SK-N-SH (cell line): Measurements from ENCODE around the gene DLG2. TPM values are rescaled to one million over a fixed set of nuclear protein-coding genes. Genes with fewer than 3 reads are reported as not detected.

Experiments
- CTCF ChIA-PET: fragments of 300-600, 350-600 bp; formaldehyde crosslinking; extraction: SDS; loops from one replicate; lab custom pipeline; 2021; lab: Yijun Ruan, JAX
- POLR2A ChIA-PET: fragments of 350-600 bp; sonication (Branson Sonifier 250); formaldehyde crosslinking; extraction: SDS; loops from one replicate; lab custom pipeline; 2020; ENCODE audit warnings: antibody characterized with exemption, inconsistent platforms; lab: Yijun Ruan, JAX
- DNase-seq: peaks from one replicate; pipeline ENCODE4 v3.0.0; 2012
- H2AFZ ChIP-seq: fragments of 200-600 bp; sonication (generic); 2 replicates; pipeline ENCODE4 v1.8.1; 2016; ENCODE audit warnings: antibody characterized with exemption, mild to moderate bottlenecking, low read depth
- H3F3A ChIP-seq: fragments of 200-600 bp; sonication (generic); replicated peaks from 2 replicates; pipeline ENCODE3; 2016; ENCODE audit warnings: antibody characterized with exemption, mild to moderate bottlenecking; ENCODE audit not compliant: insufficient read depth
- H3K27ac ChIP-seq, 2 experiments: fragments of 200-500 bp in 1 of 2; fragments of 200-600 bp in 1 of 2; sonication (Bioruptor generic) in 1 of 2; sonication (generic), shearing (Covaris generic) in 1 of 2; 2 replicates each; pipeline versions ENCODE4 v1.5.1 to v1.6.1; 2014 to 2016; ENCODE audit warnings: low read depth in 2 of 2, inconsistent platforms in 1 of 2, low read length in 1 of 2, mild to moderate bottlenecking in 1 of 2, mixed read lengths in 1 of 2
- H3K27me3 ChIP-seq: fragments of 200-600 bp; sonication (generic), shearing (Covaris generic); 2 replicates; pipeline ENCODE4 v1.6.1; 2016; ENCODE audit warnings: mixed run types; ENCODE audit not compliant: insufficient read depth
- H3K36me3 ChIP-seq, 2 experiments: fragments of 200-500 bp in 1 of 2; fragments of 200-600 bp in 1 of 2; sonication (Bioruptor generic) in 1 of 2; sonication (generic) in 1 of 2; replicated peaks in 1 of 2; 2 replicates each; pipeline versions ENCODE3 to v1.5.1; 2014 to 2016; ENCODE audit warnings: low read length in 1 of 2, mild to moderate bottlenecking in 1 of 2; ENCODE audit not compliant: insufficient read depth in 2 of 2, control insufficient read depth in 1 of 2
- H3K4me1 ChIP-seq, 2 experiments: fragments of 200-500 bp in 1 of 2; fragments of 200-600 bp in 1 of 2; sonication (Bioruptor generic) in 1 of 2; sonication (generic), shearing (Covaris generic) in 1 of 2; 2 replicates each; pipeline versions ENCODE4 v1.5.1 to v1.6.1; 2014 to 2016; ENCODE audit warnings: low read depth in 1 of 2, low read length in 1 of 2, mixed run types in 1 of 2; ENCODE audit not compliant: insufficient read depth in 2 of 2, control insufficient read depth in 1 of 2
- H3K4me2 ChIP-seq: fragments of 200-600 bp; sonication (generic), shearing (Covaris generic); 2 replicates; pipeline ENCODE4 v1.6.1; 2017; ENCODE audit warnings: mixed run types
- H3K4me3 ChIP-seq, 2 experiments: fragments of 200-500 bp in 1 of 2; fragments of 200-600 bp in 1 of 2; sonication (Bioruptor generic) in 1 of 2; sonication (generic), shearing (Covaris generic) in 1 of 2; 2 replicates each; pipeline versions ENCODE4 v1.5.1 to v1.8.1; 2014 to 2016; ENCODE audit warnings: low read depth in 2 of 2, inconsistent platforms in 1 of 2, low read length in 1 of 2, mild to moderate bottlenecking in 1 of 2, mixed read lengths in 1 of 2, moderate library complexity in 1 of 2
- H3K79me2 ChIP-seq: fragments of 200-600 bp; sonication (generic); 2 replicates; pipeline ENCODE4 v1.8.1; 2017; ENCODE audit warnings: mild to moderate bottlenecking; ENCODE audit not compliant: insufficient read depth
- H3K9ac ChIP-seq: fragments of 200-600 bp; sonication (generic); 2 replicates; pipeline ENCODE4 v1.6.1; 2017; ENCODE audit warnings: mixed run types
- H3K9me2 ChIP-seq: fragments of 200-600 bp; sonication (generic); 2 replicates; pipeline ENCODE4 v1.6.1; 2017; ENCODE audit warnings: mixed run types
- H3K9me3 ChIP-seq: fragments of 200-600 bp; sonication (generic); 2 replicates; pipeline ENCODE4 v1.6.1; 2017; ENCODE audit warnings: mixed run types, mild to moderate bottlenecking, moderate library complexity
- H4K20me1 ChIP-seq: fragments of 200-600 bp; sonication (generic); 2 replicates; pipeline ENCODE4 v1.6.1; 2017; ENCODE audit warnings: mild to moderate bottlenecking, mixed run types; ENCODE audit not compliant: insufficient read depth
- CTCF ChIP-seq: fragments of 200-600 bp; sonication (generic); IDR thresholded peaks from 2 replicates; pipeline ENCODE4 v1.6.1; 2017; ENCODE audit warnings: antibody characterized with exemption, mild to moderate bottlenecking, moderate library complexity
- ELF1 ChIP-seq: IDR thresholded peaks from 2 replicates; pipeline ENCODE4 v1.4.0; 2012
- EP300 ChIP-seq, 2 experiments: IDR thresholded peaks; 2 replicates each; pipeline versions ENCODE4 v1.4.0 to v1.6.1; 2012; ENCODE audit warnings: borderline replicate concordance in 1 of 2, low read depth in 1 of 2, low read length in 1 of 2
- FOXJ3 ChIP-seq: sonication (generic); formaldehyde crosslinking; IDR thresholded peaks from 2 replicates; pipeline ENCODE4 v1.5.1; 2020; ENCODE audit warnings: mild to moderate bottlenecking, missing genetic modification reagents
- GABPA ChIP-seq: IDR thresholded peaks from 2 replicates; pipeline ENCODE4 v1.4.0; 2012; ENCODE audit warnings: low read depth, mild to moderate bottlenecking
- IRF3 ChIP-seq: fragments of 150-350 bp; IDR thresholded peaks from 2 replicates; pipeline ENCODE4 v1.6.1; 2016; ENCODE audit warnings: mild to moderate bottlenecking, low read depth, low read length
- MEF2A ChIP-seq: IDR thresholded peaks from 2 replicates; pipeline ENCODE4 v1.4.0; 2012; ENCODE audit warnings: low read depth, borderline replicate concordance
- MXI1 ChIP-seq: IDR thresholded peaks from 2 replicates; pipeline ENCODE4 v1.6.1; 2012; ENCODE audit warnings: mild to moderate bottlenecking, low read depth, low read length, improper control_type of control experiment
- NFIC ChIP-seq: IDR thresholded peaks from 2 replicates; pipeline ENCODE4 v1.4.0; 2012; ENCODE audit warnings: borderline replicate concordance
- RFX5 ChIP-seq: IDR thresholded peaks from 2 replicates; pipeline ENCODE4 v1.6.1; 2012; ENCODE audit warnings: mild to moderate bottlenecking, improper control_type of control experiment, low read length
- TAF1 ChIP-seq: IDR thresholded peaks from 2 replicates; pipeline ENCODE4 v1.6.1; 2012; ENCODE audit warnings: low read depth, mild to moderate bottlenecking, low read length, moderate library complexity, borderline replicate concordance
- ZBTB33 ChIP-seq: IDR thresholded peaks from 2 replicates; pipeline ENCODE4 v1.4.0; 2012; ENCODE audit warnings: low read depth, borderline replicate concordance
- WGBS: methylation state at CpG from one replicate; pipeline ENCODE4 v1.1.6; 2017; ENCODE audit warnings: low lambda C conversion rate; 5-methylcytosine and 5-hydroxymethylcytosine counted together
- polyA plus RNA-seq, 3 experiments: library from polyadenylated mRNA; depleted of rRNA; stranded (reverse); fragments of >200 nt; gene quantifications; 2 replicates each; pipeline ENCODE4 v1.2.3, GENCODE V29; 2012
- TF ChIP-seq, protein P1 (sequence below): fragments of 150-350 bp; IDR thresholded peaks from 2 replicates; pipeline ENCODE4 v1.6.1; 2017; ENCODE audit warnings: antibody characterized with exemption, low read length, low read depth, borderline replicate concordance

DLG2 gene
- polyA plus RNA-seq, 1 of the 3 experiments (the other 2 are of a cell fraction), result 0.21 TPM

- Histone ChIP-seq H3K79me2 (no peaks in the 10 kb centered on the region), H3K4me3 (no peak overlapping the region), H3K36me3 (no peaks in the 10 kb centered on the region), H2AFZ (no peak overlapping the region), H3K27ac (no peak overlapping the region), H3F3A (no peaks in the 10 kb centered on the region), H4K20me1 (no peaks in the 10 kb centered on the region), H3K4me2 (no peak overlapping the region), H3K9me2 (0 out of 2 replicates have a peak, but pooled peaks cover 3% of the 10 kb centered on the region), H3K9ac (no peak overlapping the region), H3K9me3 (no peaks in the 10 kb centered on the region), H3K27me3 (no peaks in the 10 kb centered on the region), H3K4me1 (peaks cover 0 to 5% of the 10 kb centered on the region in 2 experiments; a peak in 1 of 4 replicates)
- POLR2A ChIA-PET, result interaction anchor here (1.4 kb wide), 1 partner anchor 238 kb away, joined by 4 read pairs; the partner anchor contains the start of gene CCDC90B
- TF ChIP-seq EP300 (IDR thresholded peaks at IDR 0.05; ENCODE audit: borderline replicate concordance in 1 of 2, low read depth in 1 of 2, low read length in 1 of 2) (no peak), GABPA (no peak), ELF1 (no peak), MXI1 (no peak), ZBTB33 (no peak)
- WGBS, result 40% methylated on average over 2 of the region's 2 CpGs
- CTCF ChIA-PET, result interaction anchor here (1.1 to 8.8 kb wide), 3 partner anchors 11 to 294 kb away, joined by 4 to 90 read pairs (median 10); no protein-coding TSS in a partner anchor
- no peak for DNase-seq
Measured at GRCh38 chr11:83523676-83524075, 2103.5 kb downstream of the DLG2 start.

GRCh38 chr11:83522911-83523310 is 2104.2 kb downstream of the DLG2 start:
- 54% methylated on average over 2 of the region's 2 CpGs for WGBS
- no peaks in the 10 kb centered on the region for H3K36me3 ChIP-seq
- POLR2A ChIA-PET, result interaction anchor here (1.4 kb wide), 1 partner anchor 237 kb away, joined by 4 read pairs; the partner anchor contains the start of gene CCDC90B

More at GRCh38 chr11:83522911-83523310, 2104.2 kb downstream of the DLG2 start:
- TF ChIP-seq RFX5 (no peak), NFIC (no peak), TAF1 (no peak), MEF2A (no peak), CTCF (no peak), IRF3 (no peak), FOXJ3 (CRISPR knock-in tag) (no peak)
- TF ChIP-seq, protein P1, sequence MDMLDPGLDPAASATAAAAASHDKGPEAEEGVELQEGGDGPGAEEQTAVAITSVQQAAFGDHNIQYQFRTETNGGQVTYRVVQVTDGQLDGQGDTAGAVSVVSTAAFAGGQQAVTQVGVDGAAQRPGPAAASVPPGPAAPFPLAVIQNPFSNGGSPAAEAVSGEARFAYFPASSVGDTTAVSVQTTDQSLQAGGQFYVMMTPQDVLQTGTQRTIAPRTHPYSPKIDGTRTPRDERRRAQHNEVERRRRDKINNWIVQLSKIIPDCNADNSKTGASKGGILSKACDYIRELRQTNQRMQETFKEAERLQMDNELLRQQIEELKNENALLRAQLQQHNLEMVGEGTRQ, result no peak
- H3K4me3 ChIP-seq, result no peak overlapping the region
- H3K9ac ChIP-seq, result no peak overlapping the region
- H3K9me2 ChIP-seq, result 0 out of 2 replicates have a peak, but pooled peaks cover 3% of the 10 kb centered on the region
- H3K27ac ChIP-seq, result no peak overlapping the region
- no peaks in the 10 kb centered on the region for H4K20me1 ChIP-seq
- no peaks in the 10 kb centered on the region for H3K27me3 ChIP-seq
- H3K4me1 ChIP-seq, result peaks cover 0 to 5% of the 10 kb centered on the region in 2 experiments; a peak in 1 of 4 replicates
- no peak overlapping the region for H2AFZ ChIP-seq
- no peak for DNase-seq
- H3K4me2 ChIP-seq, result no peak overlapping the region
- H3K9me3 ChIP-seq, result no peaks in the 10 kb centered on the region
- CTCF ChIA-PET, result interaction anchor here (0.5 to 8.8 kb wide), 11 partner anchors 11 to 319 kb away, joined by 3 to 90 read pairs (median 4); no protein-coding TSS in a partner anchor
- no peaks in the 10 kb centered on the region for H3F3A ChIP-seq
- H3K79me2 ChIP-seq, result no peaks in the 10 kb centered on the region
